Left kidney (tissue), 2 donors: ENCODE results near the gene STK36. TPM values are rescaled to one million over a fixed set of nuclear protein-coding genes. Genes with fewer than 3 reads are reported as not detected.

Experiments
- DNase-seq: peaks from one replicate; pipeline ENCODE4 v3.0.0-alpha.2; 2013
- polyA plus RNA-seq: library from polyadenylated mRNA; unstranded; fragments of 120-200 nt; gene quantifications from one replicate; pipeline ENCODE4 v1.2.1, GENCODE V29; 2013; ENCODE audit not compliant: insufficient read length

Gene STK36
- polyA plus RNA-seq, 1 donor, result 115 TPM

DNA sequence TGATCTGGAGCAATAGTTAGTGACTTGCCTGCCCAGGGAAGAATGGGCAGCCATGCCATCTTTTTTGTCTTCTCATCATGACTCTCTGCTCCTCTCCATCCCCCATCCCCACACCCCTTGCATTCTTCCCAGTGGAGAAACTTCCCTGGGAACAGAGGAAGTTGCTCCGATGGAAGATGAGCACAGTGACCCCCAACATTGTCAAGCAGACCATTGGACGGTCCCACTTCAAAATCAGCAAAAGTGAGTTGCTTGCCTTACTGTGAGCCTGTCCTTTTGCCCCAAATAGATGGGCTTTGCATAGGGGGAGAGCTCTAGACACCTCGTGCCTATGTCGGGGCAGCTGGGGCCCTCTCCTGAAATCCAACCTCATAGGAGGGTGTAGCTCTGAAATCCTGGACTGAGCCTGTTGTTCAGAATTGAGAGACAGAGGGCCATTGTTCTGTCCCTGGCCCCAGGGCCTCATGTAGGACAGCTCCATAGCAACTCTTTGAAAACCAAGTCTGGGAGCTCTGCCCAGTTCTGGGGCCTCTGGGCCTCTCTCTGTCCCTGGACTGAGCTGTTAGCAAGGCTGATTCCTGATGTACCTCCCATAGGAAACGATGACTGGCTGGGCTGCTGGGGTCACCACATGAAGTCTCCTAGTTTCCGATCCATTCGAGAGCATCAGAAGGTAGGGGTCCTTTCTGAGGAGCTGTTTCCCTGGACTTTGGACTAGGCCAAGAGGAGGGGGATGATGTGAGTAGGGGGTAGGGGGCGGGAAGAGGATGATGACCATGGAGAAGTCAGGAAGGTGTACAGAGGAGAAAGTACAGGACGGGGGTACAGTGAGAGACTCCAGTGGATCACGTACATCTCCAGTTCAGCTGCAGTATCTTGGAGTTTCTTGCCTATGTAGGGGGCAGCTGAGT, 73.9 kb downstream of the STK36 start:
- no peak for DNase-seq

DNA sequence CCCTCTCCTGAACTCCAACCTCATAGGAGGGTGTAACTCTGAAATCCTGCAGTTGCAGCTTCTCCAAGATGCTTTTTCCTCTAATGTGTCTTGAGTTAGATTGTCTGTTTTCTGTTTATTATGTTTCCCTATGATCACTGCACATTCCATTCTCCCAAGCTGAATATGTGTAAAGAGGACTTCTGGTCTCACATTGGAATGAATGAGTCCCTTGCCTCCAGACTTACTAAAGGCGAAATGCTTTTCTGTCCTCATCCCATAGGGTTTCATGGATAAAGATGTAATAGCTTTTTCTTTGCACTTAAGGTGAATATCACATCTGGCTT, 74.5 kb downstream of the STK36 start:
- no peak for DNase-seq

DNA sequence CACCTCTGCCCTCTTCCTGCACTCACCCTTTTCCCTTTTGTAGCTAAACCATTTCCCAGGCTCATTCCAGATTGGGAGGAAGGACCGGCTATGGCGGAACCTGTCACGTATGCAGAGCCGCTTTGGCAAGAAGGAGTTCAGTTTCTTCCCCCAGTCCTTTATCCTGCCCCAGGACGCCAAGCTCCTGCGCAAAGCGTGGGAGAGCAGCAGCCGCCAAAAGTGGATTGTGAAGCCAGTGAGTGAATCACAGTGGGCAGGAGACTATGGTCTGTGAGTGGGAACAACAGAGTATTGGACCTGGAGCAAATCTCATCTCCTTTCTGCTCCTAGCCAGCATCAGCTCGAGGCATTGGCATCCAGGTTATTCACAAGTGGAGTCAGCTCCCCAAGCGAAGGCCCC, 75.1 kb downstream of the STK36 start:
- DNase-seq, result no peak

DNA sequence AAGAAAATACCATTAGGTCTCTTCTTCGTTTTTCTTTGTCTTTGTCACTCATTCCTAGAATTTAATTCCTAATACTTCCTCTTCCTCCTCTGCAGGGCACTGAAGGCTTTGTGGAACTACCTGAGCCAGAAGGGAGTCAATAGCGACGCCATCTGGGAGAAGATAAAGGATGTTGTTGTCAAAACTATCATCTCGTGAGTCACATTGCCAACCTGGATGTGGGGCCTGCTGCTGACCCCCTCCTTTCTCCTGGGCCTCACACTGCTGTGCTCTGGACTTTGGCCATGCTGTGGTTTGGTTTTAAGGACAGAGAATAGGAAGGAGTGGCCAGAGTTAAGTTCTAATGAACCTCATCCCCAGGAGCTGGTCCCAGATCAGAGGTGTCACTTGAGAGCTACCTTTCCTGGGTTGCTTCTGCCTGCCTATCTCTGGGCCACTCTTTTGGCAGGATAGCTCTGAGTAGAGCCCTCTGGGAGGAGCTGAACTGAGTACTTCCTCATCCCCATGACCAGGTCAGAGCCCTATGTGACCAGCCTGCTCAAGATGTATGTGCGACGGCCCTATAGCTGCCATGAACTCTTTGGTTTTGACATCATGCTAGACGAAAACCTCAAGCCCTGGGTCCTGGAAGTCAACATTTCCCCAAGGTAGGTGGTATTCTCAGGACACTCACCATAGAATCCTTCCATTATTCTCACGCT, 77.0 kb downstream of the STK36 start:
- DNase-seq, result no peak

Other genes with a start within 250 kb of the STK36 start
- gene USP37, start 103.7 kb upstream of the STK36 start, polyA plus RNA-seq, result 17.6 TPM
- gene CNOT9, start 103.2 kb upstream of the STK36 start, polyA plus RNA-seq, result 77.2 TPM
- 11.9 TPM for gene PLCD4, start 64.2 kb upstream of the STK36 start, polyA plus RNA-seq
- gene ZNF142, start 12.5 kb upstream of the STK36 start, polyA plus RNA-seq, result 20.3 TPM
- gene BCS1L, start 12.4 kb upstream of the STK36 start, polyA plus RNA-seq, result 58.6 TPM
- gene RNF25, start 84 bp upstream of the STK36 start, polyA plus RNA-seq, result 50.9 TPM
- gene TTLL4, start 38.7 kb downstream of the STK36 start, polyA plus RNA-seq, result 47.2 TPM
- 49.7 TPM for gene CYP27A1, start 110.1 kb downstream of the STK36 start, polyA plus RNA-seq
- gene PRKAG3, start 159.7 kb downstream of the STK36 start, polyA plus RNA-seq, result 0.15 TPM
- gene WNT6, start 187.7 kb downstream of the STK36 start, polyA plus RNA-seq, result 0.12 TPM
- 0.45 TPM for gene WNT10A, start 208.8 kb downstream of the STK36 start, polyA plus RNA-seq